Measurements from ENCODE around the gene LSM14B. TPM values are rescaled to one million over a fixed set of nuclear protein-coding genes. Genes with fewer than 3 reads are reported as not detected.

Gene LSM14B
- total RNA-seq, 1 experiment from 2014 or later = 61.5 TPM

GRCh38 chr20:62174021-62174804, 51.9 kb downstream of the LSM14B start:
- no peak overlapping the region for H3K4me2 ChIP-seq
- H2AFZ ChIP-seq = no peak overlapping the region
- no peaks in the 10 kb centered on the region for H3K27me3 ChIP-seq (ENCODE audit: insufficient read depth, low read depth)
- H3K4me1 ChIP-seq (replicated peaks; ENCODE audit: insufficient read depth) = no peaks in the 10 kb centered on the region
- no peaks in the 10 kb centered on the region for H4K20me1 ChIP-seq (ENCODE audit: insufficient read depth)
- no peaks in the 10 kb centered on the region for H3K36me3 ChIP-seq (ENCODE audit: low read depth)
- ChIA-PET POLR2A (ENCODE audit: unreplicated experiment) (no interaction called here), CTCF (no interaction called here)
- no peak for DNase-seq
- no peaks in the 10 kb centered on the region for H3K9me2 ChIP-seq (ENCODE audit: insufficient read depth)
- no peak overlapping the region for H3K27ac ChIP-seq
- no peak for TF ChIP-seq CTCF (conservative IDR thresholded peaks at IDR 0.05)
- TF ChIP-seq EZH2 (IDR thresholded peaks at IDR 0.05; ENCODE audit: low read depth) = no peak
- no peaks in the 10 kb centered on the region for H3K79me2 ChIP-seq (ENCODE audit: low read depth)
- intact Hi-C loops (cut with micrococcal nuclease; ENCODE audit: unreplicated experiment) = no loop called here
- no peak overlapping the region for H3K4me3 ChIP-seq
- H3K9me3 ChIP-seq (ENCODE audit: insufficient read depth, low read depth) = no peaks in the 10 kb centered on the region
- BruUV-seq (replicated peaks) = no TSS peak
- no peaks in the 10 kb centered on the region for H3F3A ChIP-seq (ENCODE audit: insufficient read depth, low read depth)

- BruUV-seq (replicated peaks) = no TSS peak
- Histone ChIP-seq H3K27ac (no peak overlapping the region), H3K4me3 (no peak overlapping the region), H3K9me3 (ENCODE audit: insufficient read depth, low read depth) (no peaks in the 10 kb centered on the region), H3F3A (ENCODE audit: insufficient read depth, low read depth) (peaks cover 4% of the 10 kb centered on the region; the same call in 1 of the 2 replicates), H2AFZ (no peak overlapping the region), H3K79me2 (ENCODE audit: low read depth) (no peaks in the 10 kb centered on the region), H3K4me1 (replicated peaks; ENCODE audit: insufficient read depth) (no peaks in the 10 kb centered on the region), H3K9me2 (ENCODE audit: insufficient read depth) (no peaks in the 10 kb centered on the region), H4K20me1 (ENCODE audit: insufficient read depth) (no peaks in the 10 kb centered on the region), H3K36me3 (ENCODE audit: low read depth) (no peaks in the 10 kb centered on the region), H3K27me3 (ENCODE audit: insufficient read depth, low read depth) (no peaks in the 10 kb centered on the region), H3K4me2 (no peak overlapping the region)
- CTCF ChIA-PET = no interaction called here
- DNase-seq = no peak
- TF ChIP-seq EZH2 (IDR thresholded peaks at IDR 0.05; ENCODE audit: low read depth) (no peak), CTCF (conservative IDR thresholded peaks at IDR 0.05) (no peak)
- intact Hi-C loops (cut with micrococcal nuclease; ENCODE audit: unreplicated experiment) = no loop called here
- POLR2A ChIA-PET (ENCODE audit: unreplicated experiment) = no interaction called here
These were observed 52.8 kb downstream of the LSM14B start for GRCh38 chr20:62174870-62175624.

GRCh38 chr20:62175711-62176110, 53.4 kb downstream of the LSM14B start:
- H3F3A ChIP-seq (ENCODE audit: insufficient read depth, low read depth) = peaks cover 6% of the 10 kb centered on the region; the same call in 1 of the 2 replicates
- no TSS peak for BruUV-seq (replicated peaks)
- H3K27ac ChIP-seq = no peak overlapping the region
- no peaks in the 10 kb centered on the region for H3K4me1 ChIP-seq (replicated peaks; ENCODE audit: insufficient read depth)
- TF ChIP-seq CTCF (conservative IDR thresholded peaks at IDR 0.05) (no peak), EZH2 (IDR thresholded peaks at IDR 0.05; ENCODE audit: low read depth) (no peak)
- no peaks in the 10 kb centered on the region for H3K27me3 ChIP-seq (ENCODE audit: insufficient read depth, low read depth)
- H3K36me3 ChIP-seq (ENCODE audit: low read depth) = no peaks in the 10 kb centered on the region
- no peaks in the 10 kb centered on the region for H4K20me1 ChIP-seq (ENCODE audit: insufficient read depth)
- H3K79me2 ChIP-seq (ENCODE audit: low read depth) = no peaks in the 10 kb centered on the region
- H3K9me2 ChIP-seq (ENCODE audit: insufficient read depth) = no peaks in the 10 kb centered on the region
- no peaks in the 10 kb centered on the region for H3K9me3 ChIP-seq (ENCODE audit: insufficient read depth, low read depth)
- no peak for DNase-seq
- CTCF ChIA-PET = no interaction called here
- no peak overlapping the region for H3K4me3 ChIP-seq
- intact Hi-C loops (cut with micrococcal nuclease; ENCODE audit: unreplicated experiment) = no loop called here
- H3K4me2 ChIP-seq = no peak overlapping the region
- POLR2A ChIA-PET (ENCODE audit: unreplicated experiment) = no interaction called here
- H2AFZ ChIP-seq = no peak overlapping the region
